OCI-M1 (cell line): ENCODE measurements around the gene CSTA.

Experiments used
- DNase-seq: peaks from one replicate; lab custom pipeline; 2025; lab: John Stamatoyannopoulos, UW

Gene CSTA

DNA sequence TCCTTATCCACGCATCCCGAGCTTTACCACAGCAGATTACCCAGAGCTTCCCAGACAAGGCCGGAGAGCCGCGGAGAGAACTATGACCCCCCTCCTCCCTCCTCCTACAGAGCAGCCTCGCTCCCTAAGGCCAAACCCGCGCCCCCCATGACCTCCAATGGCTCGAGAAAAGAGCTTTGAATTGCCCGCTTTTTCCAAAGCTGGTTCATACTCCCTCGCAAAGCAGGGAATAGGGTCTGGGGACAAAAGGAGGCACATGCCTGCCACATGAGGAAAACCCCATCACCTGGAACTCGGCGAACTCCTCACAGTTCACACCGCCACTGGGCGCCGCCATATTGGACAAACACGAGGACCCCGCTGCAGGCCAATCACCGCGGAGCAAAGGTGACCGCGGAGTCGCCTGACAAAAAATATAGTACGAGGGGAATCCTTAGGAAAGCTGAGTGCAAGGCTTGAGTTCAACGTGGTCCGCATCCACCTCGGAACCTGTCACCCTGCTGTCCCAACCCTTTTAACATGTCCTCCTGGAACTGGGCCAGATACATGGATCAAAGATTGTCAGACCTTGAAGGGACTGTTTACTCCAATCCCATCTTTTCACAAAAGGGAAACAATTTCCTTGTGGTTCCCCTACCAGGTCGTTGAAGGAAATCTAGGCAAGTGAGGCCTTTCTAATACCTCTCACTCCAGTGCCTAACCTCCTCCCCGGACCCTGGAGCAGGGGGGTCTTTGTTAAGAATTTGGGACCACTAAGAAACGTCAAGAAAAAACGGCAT lies 58.0 kb downstream of the CSTA start, which contains the start of gene MIX23:
MIX23 (minus strand) TSS at position 344 of the 779 bp plus-strand sequence; CDS start at position 337, 7 bp downstream.
- peak; percentile 93 for DNase-seq

DNA sequence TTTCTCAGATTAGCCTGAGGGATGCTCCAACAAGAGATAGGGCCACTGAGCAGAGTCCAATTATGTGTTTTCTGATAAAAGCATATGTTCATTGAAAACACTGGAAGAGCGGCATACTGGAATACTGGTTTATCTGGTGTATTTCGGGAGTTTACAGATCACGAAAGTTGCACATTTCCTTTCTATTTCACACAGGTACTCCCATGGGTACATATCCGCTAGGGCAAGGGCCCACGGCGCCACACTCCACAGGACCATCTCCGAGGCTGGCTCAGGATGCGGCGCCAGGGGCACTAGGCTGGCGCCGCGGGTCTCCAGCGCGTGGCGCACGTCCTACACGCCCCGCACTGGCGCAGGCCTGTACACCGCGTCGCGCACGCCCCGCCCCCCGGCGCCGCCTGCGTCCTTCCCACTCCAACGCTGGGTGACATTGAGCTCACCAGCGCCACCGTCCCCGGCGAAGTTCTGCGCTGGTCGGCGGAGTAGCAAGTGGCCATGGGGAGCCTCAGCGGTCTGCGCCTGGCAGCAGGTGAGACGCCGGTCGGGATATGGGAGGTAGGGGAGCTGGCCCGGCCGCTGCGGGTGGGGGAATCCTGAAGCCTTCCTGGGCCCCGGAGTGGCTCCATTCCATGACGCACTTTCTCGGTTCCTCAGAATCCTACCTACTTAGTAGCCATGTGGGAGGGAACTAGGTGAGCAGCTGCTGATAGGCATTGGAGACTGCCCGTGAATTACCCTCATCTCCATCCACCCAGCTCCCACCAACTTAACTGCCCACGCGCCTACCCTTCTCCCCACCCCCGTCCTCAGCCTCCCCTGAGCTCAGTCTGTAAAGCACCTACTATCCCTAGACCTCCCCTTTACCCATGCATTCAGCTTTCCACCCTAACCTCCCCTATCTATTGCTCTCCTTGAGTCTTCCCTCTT lies 59.0 kb downstream of the CSTA start, which contains the start of gene FAM162A:
FAM162A (plus strand) TSS at position 412 of the 927 bp plus-strand sequence; CDS start at position 496, 84 bp downstream.
- DNase-seq = peak; percentile 97

- DNase-seq = no peak
Observed at GRCh38 chr3:122387709-122388108, 62.7 kb downstream of the CSTA start.

DNA sequence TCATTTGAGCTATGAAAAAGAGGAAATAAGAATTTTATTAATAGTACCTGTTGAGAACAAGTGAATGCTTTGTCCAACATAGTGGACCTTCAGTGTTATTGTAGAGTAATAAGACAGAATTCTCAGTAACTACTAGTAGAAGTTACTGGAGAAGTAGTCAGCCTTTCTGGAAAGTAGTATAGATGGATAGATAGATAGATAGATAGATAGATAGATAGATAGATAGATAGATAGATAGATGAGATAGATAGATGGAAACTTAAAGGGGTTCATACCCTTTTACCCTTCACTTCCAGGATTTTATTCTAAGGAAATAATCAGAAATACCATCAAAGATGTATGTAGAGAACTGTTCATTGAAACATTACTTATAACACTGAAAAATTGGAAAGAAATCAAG lies 64.1 kb downstream of the CSTA start:
- no peak for DNase-seq

- no peak for DNase-seq
Observed at GRCh38 chr3:122389892-122390291, 64.8 kb downstream of the CSTA start.

DNA sequence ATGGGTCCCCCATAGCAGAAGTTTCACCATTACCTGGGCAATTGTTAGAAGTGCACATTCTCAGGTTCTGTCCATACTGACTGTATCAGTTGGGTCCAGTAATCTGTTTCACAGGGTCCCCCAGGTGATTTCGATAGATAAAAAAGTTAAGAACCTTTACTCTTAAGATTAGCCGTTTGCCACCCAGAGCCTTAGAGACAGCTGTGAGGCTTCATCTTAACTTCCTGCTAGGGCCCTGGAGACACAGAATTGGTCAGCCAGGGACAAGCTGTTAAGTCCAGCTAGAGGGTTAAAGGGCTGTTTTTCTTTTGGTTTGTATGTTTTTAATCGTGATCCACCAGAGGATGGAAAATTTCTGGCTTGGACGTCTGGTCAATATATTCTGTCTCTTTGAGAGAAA lies 65.6 kb downstream of the CSTA start:
- DNase-seq = no peak
